ENCODE results near the gene HMGB1.

The HMGB1 gene

DNA sequence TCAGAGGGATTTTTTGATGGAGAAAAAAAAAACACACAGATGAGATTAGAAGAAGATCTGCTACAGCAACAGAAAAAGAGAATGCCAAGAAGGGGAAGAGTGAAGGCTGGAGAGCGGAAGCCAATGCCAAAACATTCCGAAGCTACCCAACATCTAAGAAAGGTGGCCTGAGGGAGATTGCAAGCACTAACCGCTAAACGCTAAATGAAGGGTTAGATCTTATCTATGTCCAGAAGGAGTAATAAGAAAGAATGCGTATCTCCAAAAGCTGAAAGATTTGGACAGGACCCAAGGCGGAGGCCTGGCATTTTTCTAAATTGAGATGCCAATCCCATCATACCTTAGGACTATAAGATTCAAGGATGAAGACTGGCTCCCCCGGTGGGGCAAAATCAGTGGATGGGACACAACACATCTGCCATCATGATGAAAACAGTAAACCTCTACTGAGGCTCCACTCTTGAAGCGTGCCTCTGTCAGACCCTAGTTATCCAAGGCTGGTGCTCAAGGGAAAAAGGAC, 15.6 kb upstream of the HMGB1 start:
- DNase-seq (ENCODE audit: low read depth): no peak
- TF ChIP-seq, protein P1, sequence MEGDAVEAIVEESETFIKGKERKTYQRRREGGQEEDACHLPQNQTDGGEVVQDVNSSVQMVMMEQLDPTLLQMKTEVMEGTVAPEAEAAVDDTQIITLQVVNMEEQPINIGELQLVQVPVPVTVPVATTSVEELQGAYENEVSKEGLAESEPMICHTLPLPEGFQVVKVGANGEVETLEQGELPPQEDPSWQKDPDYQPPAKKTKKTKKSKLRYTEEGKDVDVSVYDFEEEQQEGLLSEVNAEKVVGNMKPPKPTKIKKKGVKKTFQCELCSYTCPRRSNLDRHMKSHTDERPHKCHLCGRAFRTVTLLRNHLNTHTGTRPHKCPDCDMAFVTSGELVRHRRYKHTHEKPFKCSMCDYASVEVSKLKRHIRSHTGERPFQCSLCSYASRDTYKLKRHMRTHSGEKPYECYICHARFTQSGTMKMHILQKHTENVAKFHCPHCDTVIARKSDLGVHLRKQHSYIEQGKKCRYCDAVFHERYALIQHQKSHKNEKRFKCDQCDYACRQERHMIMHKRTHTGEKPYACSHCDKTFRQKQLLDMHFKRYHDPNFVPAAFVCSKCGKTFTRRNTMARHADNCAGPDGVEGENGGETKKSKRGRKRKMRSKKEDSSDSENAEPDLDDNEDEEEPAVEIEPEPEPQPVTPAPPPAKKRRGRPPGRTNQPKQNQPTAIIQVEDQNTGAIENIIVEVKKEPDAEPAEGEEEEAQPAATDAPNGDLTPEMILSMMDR (IDR thresholded peaks at IDR 0.05; ENCODE audit: control insufficient read depth, extremely low read depth, insufficient read depth): no peak
- no peak overlapping the region for H3K4me3 ChIP-seq (ENCODE audit: low read depth, low read length)

DNA sequence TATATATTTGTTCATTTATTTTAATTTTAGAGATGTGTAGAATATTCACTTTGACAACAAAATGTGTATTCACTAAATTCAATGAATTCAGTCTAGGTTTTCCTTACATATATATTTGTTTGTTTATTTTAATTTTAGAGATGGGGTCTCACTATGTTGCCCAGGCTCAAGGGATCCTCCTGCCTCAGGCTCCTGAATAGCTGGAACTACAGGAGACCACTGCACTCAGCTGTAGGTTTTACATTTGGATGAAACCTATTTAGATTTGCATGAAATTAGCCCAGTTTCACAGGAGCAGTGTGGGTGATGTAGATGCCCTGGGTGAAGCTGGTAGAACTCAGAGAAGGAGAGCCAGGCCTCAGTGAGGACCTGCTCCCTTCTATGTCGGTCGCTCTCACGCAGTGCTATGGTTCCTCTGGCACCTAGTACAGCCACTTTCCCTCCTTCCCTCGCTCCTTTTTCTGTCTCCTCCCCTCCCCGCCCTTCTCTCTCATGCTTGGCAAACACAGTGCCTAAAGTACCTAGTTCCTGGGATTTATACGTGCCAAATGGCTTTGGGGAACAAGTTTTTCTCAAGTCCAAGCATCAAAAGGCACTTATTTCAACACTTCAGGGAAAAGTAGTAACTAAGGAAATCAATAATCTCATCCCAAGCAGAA, 14.7 kb upstream of the HMGB1 start:
- no peak for DNase-seq (ENCODE audit: low read depth)
- TF ChIP-seq, protein P1 (IDR thresholded peaks at IDR 0.05; ENCODE audit: control insufficient read depth, extremely low read depth, insufficient read depth): no peak
- no peak overlapping the region for H3K4me3 ChIP-seq (ENCODE audit: low read depth, low read length)

DNA sequence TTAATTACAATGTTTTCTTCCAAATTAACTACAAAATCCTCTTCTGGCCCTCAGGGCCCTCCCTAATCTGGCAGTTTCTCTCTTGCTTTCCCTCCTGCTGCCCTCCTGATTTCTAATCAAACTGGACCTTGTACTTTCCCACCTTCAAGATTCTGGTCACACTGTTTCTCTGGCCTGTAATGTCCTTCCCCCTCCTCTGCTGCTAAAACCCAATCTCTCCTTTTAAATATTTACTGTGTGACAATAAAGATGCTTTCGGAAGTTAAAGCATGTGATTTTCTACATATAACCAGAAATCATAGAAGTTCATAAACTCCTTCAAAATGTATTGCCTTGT, 14.1 kb upstream of the HMGB1 start:
- TF ChIP-seq, protein P1 (IDR thresholded peaks at IDR 0.05; ENCODE audit: control insufficient read depth, extremely low read depth, insufficient read depth): no peak
- no peak overlapping the region for H3K4me3 ChIP-seq (ENCODE audit: low read depth, low read length)

DNA sequence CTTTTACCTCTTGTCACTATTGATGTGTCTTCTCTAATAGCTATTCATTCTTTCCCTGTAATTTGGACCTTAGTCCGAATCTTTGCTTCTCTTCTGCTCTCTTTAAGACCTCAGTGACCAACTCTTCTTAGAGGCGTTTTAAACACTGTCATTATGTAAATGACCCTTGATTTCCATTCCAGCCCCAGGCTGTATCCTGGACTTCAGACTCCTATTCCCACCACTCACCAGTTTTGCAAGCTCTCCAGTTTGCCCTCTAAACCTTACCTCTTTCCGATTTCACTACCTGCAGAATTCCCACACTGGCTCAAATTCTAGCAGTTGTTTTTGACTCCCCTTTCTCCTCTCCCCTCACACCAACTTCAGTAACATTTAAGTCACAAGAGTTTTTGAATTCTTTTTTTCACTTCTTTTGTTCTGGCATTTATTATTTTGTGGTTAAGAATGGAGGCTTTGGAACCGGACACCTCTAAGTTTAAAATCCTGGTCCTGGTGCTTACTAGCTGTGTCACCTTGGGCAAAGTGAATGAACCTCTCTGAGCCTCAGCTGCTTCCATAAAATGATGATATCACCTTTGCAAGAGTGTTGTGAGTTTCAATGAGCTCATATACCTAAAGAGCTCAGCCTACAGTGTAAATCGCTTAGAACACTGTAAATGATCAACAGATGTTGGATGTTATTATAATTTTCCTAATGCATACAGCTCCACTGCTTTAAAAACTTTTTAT, 13.6 kb upstream of the HMGB1 start:
- no peak overlapping the region for H3K4me3 ChIP-seq (ENCODE audit: low read depth, low read length)
- no peak for DNase-seq (ENCODE audit: low read depth)
- TF ChIP-seq, protein P1 (IDR thresholded peaks at IDR 0.05; ENCODE audit: control insufficient read depth, extremely low read depth, insufficient read depth): no peak

More for the DNA sequence above, 14.1 kb upstream of the HMGB1 start:
- no peak for DNase-seq (ENCODE audit: low read depth)

DNA sequence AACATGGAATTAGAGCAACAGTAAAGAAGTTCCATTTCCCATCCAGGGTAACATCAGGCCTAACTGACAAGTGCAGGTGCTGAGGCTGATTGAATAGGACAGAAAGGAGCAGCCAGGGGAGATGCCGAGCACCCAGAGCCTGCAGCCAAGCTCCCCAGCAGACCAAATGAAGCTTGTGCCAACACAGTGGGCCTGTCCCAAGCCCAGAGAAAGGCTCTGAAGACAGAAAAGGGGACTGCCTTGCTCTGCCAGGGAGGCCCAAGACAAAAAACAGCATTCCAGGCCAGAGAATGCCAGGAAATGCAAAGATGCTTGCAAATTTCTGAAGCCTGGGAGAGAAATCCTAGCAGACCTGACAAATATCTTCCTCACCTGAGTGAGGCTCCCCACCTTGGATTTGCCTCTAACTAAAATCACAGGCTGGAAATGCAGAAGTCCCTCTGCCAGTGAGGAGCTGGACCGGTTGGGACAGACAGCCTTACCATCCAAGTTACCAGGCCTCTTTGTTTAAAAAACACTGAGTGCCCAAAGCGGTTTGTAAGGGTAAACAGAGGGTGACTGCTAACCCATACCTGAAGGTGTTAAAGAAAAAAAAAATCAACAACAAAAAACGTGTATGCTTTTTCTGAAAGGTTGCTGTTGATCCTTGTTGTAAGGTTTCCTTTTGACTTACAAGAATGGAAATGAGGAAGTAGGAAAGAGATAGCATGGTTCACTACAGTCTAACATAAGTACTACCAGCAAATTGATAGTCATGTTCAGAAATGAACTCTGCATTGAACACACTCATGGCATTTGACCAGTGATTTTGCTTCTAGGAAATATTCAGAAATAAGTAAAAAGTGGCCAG, 11.8 kb upstream of the HMGB1 start:
- DNase-seq (ENCODE audit: low read depth): no peak
- H3K4me3 ChIP-seq (ENCODE audit: low read depth, low read length): no peak overlapping the region
- TF ChIP-seq, protein P1 (IDR thresholded peaks at IDR 0.05; ENCODE audit: control insufficient read depth, extremely low read depth, insufficient read depth): no peak

DNA sequence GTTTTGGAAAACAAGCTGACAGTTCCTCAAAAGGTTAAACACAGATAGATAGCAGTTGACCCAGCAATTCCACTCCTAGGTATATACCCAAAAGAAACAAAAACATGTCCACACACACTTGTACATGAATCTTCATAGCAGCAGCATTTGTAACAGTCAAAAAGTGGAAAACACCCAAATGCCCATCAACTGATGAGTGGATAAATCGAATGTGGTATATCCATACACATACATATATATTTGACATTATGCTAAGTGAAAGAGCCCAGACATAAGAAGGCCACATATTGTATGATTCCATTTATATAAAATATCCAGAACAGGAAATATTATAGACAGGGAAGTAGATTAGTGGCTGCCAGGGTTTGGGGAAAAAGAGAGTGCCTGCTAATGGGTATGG, 7.9 kb upstream of the HMGB1 start:
- no peak for DNase-seq (ENCODE audit: low read depth)
- no peak overlapping the region for H3K4me3 ChIP-seq (ENCODE audit: low read depth, low read length)
- TF ChIP-seq, protein P1 (IDR thresholded peaks at IDR 0.05; ENCODE audit: control insufficient read depth, extremely low read depth, insufficient read depth): no peak
